Natural killer cell (primary cell): ENCODE data around the gene ENAH. TPM values are rescaled to one million over a fixed set of nuclear protein-coding genes. Genes with fewer than 3 reads are reported as not detected.

Experiments
- ATAC-seq, 3 donors: fragments of 150-1000 bp in 2 of 3; fragments of 200-7000 bp in 1 of 3; cut with Tn5 transposase; 1 replicate in 1 of 3; 2 replicates in 2 of 3; pipeline ENCODE4 v1.10.0; 2021; ENCODE audit warnings: mild to moderate bottlenecking in 2 of 3, moderate library complexity in 2 of 3
- DNase-seq, 2 donors: peaks; one replicate each; pipeline versions ENCODE4 v3.0.0 to v3.0.0-alpha.2; 2013 to 2021; ENCODE audit warnings: mixed read lengths in 1 of 2
- H3K27ac ChIP-seq: one replicate; pipeline ENCODE4 v1.5.1; 2013; ENCODE audit warnings: mild to moderate bottlenecking, low read length
- H3K27me3 ChIP-seq: one replicate; pipeline ENCODE4 v1.6.1; 2013; ENCODE audit warnings: low read length; ENCODE audit not compliant: control insufficient read depth, insufficient read depth
- H3K36me3 ChIP-seq: one replicate; pipeline ENCODE4 v1.6.1; 2013; ENCODE audit warnings: low read length; ENCODE audit not compliant: control insufficient read depth, insufficient read depth
- H3K4me1 ChIP-seq: one replicate; pipeline ENCODE4 v1.6.1; 2013; ENCODE audit warnings: low read length; ENCODE audit not compliant: control insufficient read depth, insufficient read depth
- H3K4me3 ChIP-seq: one replicate; pipeline ENCODE4 v1.5.1; 2013; ENCODE audit warnings: low read length
- H3K9me3 ChIP-seq: one replicate; pipeline ENCODE4 v1.6.1; 2013; ENCODE audit warnings: low read length; ENCODE audit not compliant: control insufficient read depth, insufficient read depth
- H3K27ac Mint-ChIP-seq, 2 donors: one replicate each; pipeline ENCODE4 v1.8.0; 2022; ENCODE audit warnings: mild to moderate bottlenecking in 2 of 2, mixed read lengths in 2 of 2, moderate library complexity in 1 of 2
- H3K27me3 Mint-ChIP-seq, 2 donors: one replicate each; pipeline ENCODE4 v1.8.0; 2022; ENCODE audit warnings: low read depth in 2 of 2, mixed read lengths in 2 of 2
- H3K36me3 Mint-ChIP-seq: one replicate; pipeline ENCODE4 v1.8.0; 2022; ENCODE audit warnings: mixed read lengths
- H3K4me1 Mint-ChIP-seq, 2 donors: one replicate each; pipeline ENCODE4 v1.8.0; 2022; ENCODE audit warnings: mixed read lengths in 2 of 2
- H3K4me3 Mint-ChIP-seq: one replicate; pipeline ENCODE4 v1.8.0; 2022; ENCODE audit warnings: mild to moderate bottlenecking, moderate library complexity, mixed read lengths
- H3K9me3 Mint-ChIP-seq, 2 donors: one replicate each; pipeline ENCODE4 v1.8.0; 2022; ENCODE audit warnings: mixed read lengths in 2 of 2
- WGBS: methylation state at CpG from one replicate; pipeline ENCODE4 v1.1.7; 2013; ENCODE audit warnings: missing lambda C conversion rate; ENCODE audit not compliant: insufficient coverage; 5-methylcytosine and 5-hydroxymethylcytosine counted together
- intact Hi-C: fragments of 100-400 bp; cut with micrococcal nuclease; formaldehyde crosslinking; loops from one replicate; pipeline ENCODE4 v1.14.2; 2022
- total RNA-seq, 4 donors: library from RNA; stranded (reverse); fragments of 120-200 nt in 1 of 4; gene quantifications; one replicate each; pipeline versions ENCODE4 v1.2.3 to v1.2.4, GENCODE V29; 2013 to 2022
- TF ChIP-seq, protein P1 (sequence below): fragments of 200-600 bp; IDR thresholded peaks from one replicate; pipeline ENCODE4 v1.8.0; 2022; ENCODE audit warnings: antibody characterized with exemption

The ENAH gene
- total RNA-seq, 3 donors from 2014 or later (not counting 1 experiment from before 2014, with no cell fraction given), result not detected

DNA sequence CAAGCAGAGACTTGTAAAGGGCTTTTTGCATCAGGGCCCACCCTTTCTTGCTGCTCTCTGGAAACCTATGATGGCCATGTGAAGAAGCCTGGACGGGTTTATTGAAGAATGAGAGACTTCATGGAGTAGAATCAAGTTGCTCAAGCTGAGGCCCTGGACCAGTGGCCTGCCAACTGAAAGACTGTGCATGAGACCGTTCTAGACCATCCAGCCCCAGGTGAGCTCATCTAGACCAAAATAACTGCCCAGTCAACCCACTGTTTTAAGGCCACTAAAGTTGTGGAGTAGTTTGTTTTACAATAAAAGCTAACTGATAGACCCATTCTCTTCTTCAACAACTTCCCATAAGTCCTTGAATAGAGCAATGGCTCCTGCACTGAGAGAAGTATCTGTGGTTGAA lies 11.8 kb upstream of the ENAH start:
- intact Hi-C loops, result no loop called here
- Mint-ChIP-seq H3K4me1 (no peaks in the 10 kb centered on the region), H3K27me3 (peaks cover 5 to 7% of the 10 kb centered on the region in 2 donors), H3K27ac (no peak overlapping the region), H3K9me3 (no peaks in the 10 kb centered on the region), H3K4me3 (no peak overlapping the region), H3K36me3 (no peaks in the 10 kb centered on the region)
- no peak overlapping the region for H3K27ac ChIP-seq
- DNase-seq (no peak), ATAC-seq (no peak)
- no peaks in the 10 kb centered on the region for H3K9me3 ChIP-seq
- 89% methylated on average over 1 of the region's 2 CpGs for WGBS
- H3K4me3 ChIP-seq, result no peak overlapping the region
- TF ChIP-seq, protein P1, sequence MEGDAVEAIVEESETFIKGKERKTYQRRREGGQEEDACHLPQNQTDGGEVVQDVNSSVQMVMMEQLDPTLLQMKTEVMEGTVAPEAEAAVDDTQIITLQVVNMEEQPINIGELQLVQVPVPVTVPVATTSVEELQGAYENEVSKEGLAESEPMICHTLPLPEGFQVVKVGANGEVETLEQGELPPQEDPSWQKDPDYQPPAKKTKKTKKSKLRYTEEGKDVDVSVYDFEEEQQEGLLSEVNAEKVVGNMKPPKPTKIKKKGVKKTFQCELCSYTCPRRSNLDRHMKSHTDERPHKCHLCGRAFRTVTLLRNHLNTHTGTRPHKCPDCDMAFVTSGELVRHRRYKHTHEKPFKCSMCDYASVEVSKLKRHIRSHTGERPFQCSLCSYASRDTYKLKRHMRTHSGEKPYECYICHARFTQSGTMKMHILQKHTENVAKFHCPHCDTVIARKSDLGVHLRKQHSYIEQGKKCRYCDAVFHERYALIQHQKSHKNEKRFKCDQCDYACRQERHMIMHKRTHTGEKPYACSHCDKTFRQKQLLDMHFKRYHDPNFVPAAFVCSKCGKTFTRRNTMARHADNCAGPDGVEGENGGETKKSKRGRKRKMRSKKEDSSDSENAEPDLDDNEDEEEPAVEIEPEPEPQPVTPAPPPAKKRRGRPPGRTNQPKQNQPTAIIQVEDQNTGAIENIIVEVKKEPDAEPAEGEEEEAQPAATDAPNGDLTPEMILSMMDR, result no peak
- H3K27me3 ChIP-seq, result no peaks in the 10 kb centered on the region
- H3K36me3 ChIP-seq, result no peaks in the 10 kb centered on the region
- no peaks in the 10 kb centered on the region for H3K4me1 ChIP-seq

DNA sequence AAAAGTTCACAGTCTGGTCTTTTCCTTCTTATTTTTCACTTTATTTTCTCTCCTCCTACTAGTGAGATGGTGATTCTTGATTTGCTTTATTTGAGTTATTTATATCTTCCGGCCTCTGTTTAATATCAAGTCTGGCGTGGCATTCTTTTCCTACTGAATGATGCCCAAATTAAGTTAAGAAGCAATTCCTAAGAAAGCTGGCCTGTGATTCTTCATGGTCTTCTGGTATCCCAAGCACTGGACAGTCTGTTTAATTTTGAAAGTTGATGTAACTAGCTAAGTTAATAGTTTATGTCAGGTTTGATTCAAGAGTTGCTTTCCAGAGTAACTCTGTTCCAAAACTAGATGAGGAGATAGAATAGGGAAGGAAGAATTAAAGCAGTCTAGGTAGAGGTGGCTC lies 9.2 kb upstream of the ENAH start:
- H3K4me1 Mint-ChIP-seq, result no peaks in the 10 kb centered on the region
- no peaks in the 10 kb centered on the region for H3K36me3 Mint-ChIP-seq
- no peak overlapping the region for H3K27ac Mint-ChIP-seq
- WGBS, result 95% methylated on average over 2 of the region's 2 CpGs
- ATAC-seq, result no peak
- H3K4me1 ChIP-seq, result no peaks in the 10 kb centered on the region
- H3K9me3 Mint-ChIP-seq, result no peaks in the 10 kb centered on the region
- no peak overlapping the region for H3K27ac ChIP-seq
- no peak overlapping the region for H3K4me3 ChIP-seq
- no peak overlapping the region for H3K4me3 Mint-ChIP-seq
- no peaks in the 10 kb centered on the region for H3K27me3 ChIP-seq
- H3K9me3 ChIP-seq, result no peaks in the 10 kb centered on the region
- peaks cover 5 to 14% of the 10 kb centered on the region in 2 donors for H3K27me3 Mint-ChIP-seq
- TF ChIP-seq, protein P1, result no peak
- intact Hi-C loops, result no loop called here
- no peaks in the 10 kb centered on the region for H3K36me3 ChIP-seq
- no peak for DNase-seq

DNA sequence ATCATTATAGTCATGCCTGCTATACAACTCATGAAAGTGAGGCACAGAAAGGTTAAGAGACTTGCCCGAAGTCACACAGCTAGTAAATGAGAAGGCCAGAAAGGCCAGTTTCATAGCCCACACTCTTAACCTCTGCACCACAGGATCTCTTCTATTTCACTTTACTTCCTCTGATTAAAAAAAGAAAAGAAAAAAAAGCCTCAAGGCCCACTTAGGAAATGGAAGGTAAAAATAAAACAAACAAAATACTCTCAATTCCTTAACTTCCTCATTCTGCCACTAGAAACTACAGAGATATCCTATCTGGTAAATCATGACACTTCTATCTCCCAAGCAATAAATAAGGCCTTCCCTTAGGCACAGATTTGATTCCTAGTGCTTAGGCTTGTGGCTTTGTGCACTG lies 7.6 kb upstream of the ENAH start:
- no peak for ATAC-seq
- H3K9me3 Mint-ChIP-seq, result no peaks in the 10 kb centered on the region
- DNase-seq, result no peak
- TF ChIP-seq, protein P1, result no peak
- H3K36me3 ChIP-seq, result no peaks in the 10 kb centered on the region
- no peak overlapping the region for H3K27ac Mint-ChIP-seq
- no peak overlapping the region for H3K27ac ChIP-seq
- H3K4me1 ChIP-seq, result no peaks in the 10 kb centered on the region
- no peak overlapping the region for H3K4me3 Mint-ChIP-seq
- peaks cover 5 to 7% of the 10 kb centered on the region in 2 donors for H3K27me3 Mint-ChIP-seq
- H3K36me3 Mint-ChIP-seq, result no peaks in the 10 kb centered on the region
- H3K4me1 Mint-ChIP-seq, result no peaks in the 10 kb centered on the region
- H3K4me3 ChIP-seq, result no peak overlapping the region
- 55% methylated on average over 1 of the region's 1 CpG for WGBS
- H3K27me3 ChIP-seq, result no peaks in the 10 kb centered on the region
- intact Hi-C loops, result no loop called here
- no peaks in the 10 kb centered on the region for H3K9me3 ChIP-seq

DNA sequence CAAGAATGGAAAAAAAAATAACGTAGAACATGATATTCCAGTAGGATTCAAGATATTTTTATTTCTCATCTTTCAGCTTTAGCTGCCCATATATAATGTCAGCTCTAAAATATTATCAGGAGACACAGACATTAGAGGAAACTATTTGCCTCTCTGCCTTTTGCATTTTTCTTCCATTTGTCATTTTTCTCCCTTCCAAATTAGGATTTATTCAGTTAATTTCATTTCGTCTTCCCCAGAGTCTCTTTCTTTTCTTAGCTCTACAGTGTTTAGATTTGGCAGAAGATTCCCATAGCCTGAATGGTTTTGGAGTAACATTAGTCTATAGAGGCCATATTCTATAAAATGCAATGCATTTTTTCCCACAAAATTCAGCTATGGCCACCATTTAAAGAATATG lies 5.1 kb upstream of the ENAH start:
- Histone ChIP-seq H3K4me1 (peaks cover 6% of the 10 kb centered on the region), H3K36me3 (no peaks in the 10 kb centered on the region), H3K27ac (no peak overlapping the region), H3K4me3 (no peak overlapping the region), H3K9me3 (no peaks in the 10 kb centered on the region), H3K27me3 (no peaks in the 10 kb centered on the region)
- WGBS, result no CpG with 5 or more reads among the region's 2 CpGs
- H3K36me3 Mint-ChIP-seq, result no peaks in the 10 kb centered on the region
- intact Hi-C loops, result no loop called here
- no peak overlapping the region for H3K4me3 Mint-ChIP-seq
- TF ChIP-seq, protein P1, result no peak
- no peak overlapping the region for H3K27ac Mint-ChIP-seq
- DNase-seq (no peak), ATAC-seq (no peak)
- H3K4me1 Mint-ChIP-seq, result peaks cover 5% of the 10 kb centered on the region in 2 donors
- H3K27me3 Mint-ChIP-seq, result peaks cover 4 to 7% of the 10 kb centered on the region in 2 donors
- no peaks in the 10 kb centered on the region for H3K9me3 Mint-ChIP-seq
